GM23338 (cell line): ENCODE data around the gene FGD4.

Source experiments
- CTCF ChIP-seq, 2 experiments: fragments of 200-600 bp in 1 of 2; sonication (generic) in 1 of 2; conservative IDR thresholded peaks; 2 replicates each; pipeline versions ENCODE4 v1.5.1 to v1.6.1; 2016 to 2017; ENCODE audit warnings: antibody characterized with exemption in 2 of 2, low read depth in 2 of 2, mild to moderate bottlenecking in 2 of 2, moderate library complexity in 1 of 2
- EZH2 ChIP-seq: fragments of 200-600 bp; sonication (generic); IDR thresholded peaks from one replicate; pipeline ENCODE4 v1.8.0; 2017; ENCODE audit warnings: antibody characterized with exemption, mild to moderate bottlenecking, low read depth; ENCODE audit not compliant: unreplicated experiment
- POLR2AphosphoS5 ChIP-seq: IDR thresholded peaks from 2 replicates; pipeline ENCODE4 v1.6.1; 2016; ENCODE audit warnings: antibody characterized with exemption, low read depth

GRCh38 chr12:32476446-32476845 lies 77.1 kb downstream of the FGD4 start:
- TF ChIP-seq CTCF (conservative IDR thresholded peaks at IDR 0.05; ENCODE audit: low read depth in 2 of 2) (no peak), EZH2 (no peak), POLR2AphosphoS5 (no peak)
